GM19397 (cell line): ENCODE measurements around the gene RHOU.
"Not testable (repeated sequence)": the region's sequence is repeated elsewhere in the genome, so short reads cannot be mapped to it uniquely, and the experiment has no call there.

ENCODE experiments used
- ATAC-seq: cut with Tn5 transposase; IDR thresholded peaks from one replicate; pipeline ENCODE4 v1.9.1; 2021; ENCODE audit warnings: mild to moderate bottlenecking, moderate library complexity; ENCODE audit not compliant: unreplicated experiment

The RHOU gene

GRCh38 chr1:228734881-228735801 lies at the start of gene RHOU:
RHOU (plus strand) TSS chr1:228735479; CDS start chr1:228735743, 264 bp downstream.
- peak; percentile 84 for ATAC-seq

GRCh38 chr1:228687587-228687986 lies 47.7 kb upstream of the RHOU start:
- ATAC-seq, result no peak

GRCh38 chr1:228689255-228689654 lies 46.0 kb upstream of the RHOU start:
- ATAC-seq, result no peak

- no peak for ATAC-seq
These were observed 44.1 kb upstream of the RHOU start for GRCh38 chr1:228691211-228691610.

- no peak for ATAC-seq
These were observed 43.4 kb upstream of the RHOU start for GRCh38 chr1:228691926-228692325.

GRCh38 chr1:228694447-228694846 lies 40.8 kb upstream of the RHOU start:
- not testable (repeated sequence) for ATAC-seq

GRCh38 chr1:228695015-228695955 lies 40.0 kb upstream of the RHOU start:
- no peak for ATAC-seq

- no peak for ATAC-seq
These were observed 37.9 kb upstream of the RHOU start for GRCh38 chr1:228697207-228698016.

- ATAC-seq, result no peak
These were observed 37.3 kb upstream of the RHOU start for GRCh38 chr1:228698017-228698329.

- ATAC-seq, result no peak
These were observed 32.8 kb upstream of the RHOU start for GRCh38 chr1:228702433-228702832.

GRCh38 chr1:228706305-228706704 lies 29.0 kb upstream of the RHOU start:
- ATAC-seq, result no peak

GRCh38 chr1:228717081-228717480 lies 18.2 kb upstream of the RHOU start:
- ATAC-seq, result no peak

GRCh38 chr1:228721407-228721806 lies 13.9 kb upstream of the RHOU start:
- no peak for ATAC-seq

GRCh38 chr1:228723287-228723686 lies 12.0 kb upstream of the RHOU start:
- no peak for ATAC-seq

- no peak for ATAC-seq
These were observed 11.4 kb upstream of the RHOU start for GRCh38 chr1:228723921-228724320.

GRCh38 chr1:228725178-228725577 lies 10.1 kb upstream of the RHOU start:
- ATAC-seq, result no peak

GRCh38 chr1:228727681-228728171 lies 7.6 kb upstream of the RHOU start:
- no peak for ATAC-seq

- ATAC-seq, result no peak
These were observed 2.9 kb upstream of the RHOU start for GRCh38 chr1:228732426-228732825.

- ATAC-seq, result no peak
These were observed 1.7 kb upstream of the RHOU start for GRCh38 chr1:228733576-228733975.

GRCh38 chr1:228735871-228736586 lies 750 bp downstream of the RHOU start:
- ATAC-seq, result no peak
